GM21619 (cell line): ENCODE data around the gene CYSTM1.

ENCODE experiments used
- ATAC-seq: cut with Tn5 transposase; IDR thresholded peaks from one replicate; pipeline ENCODE4 v1.9.1; 2021; ENCODE audit not compliant: unreplicated experiment

CYSTM1 gene, protein sequence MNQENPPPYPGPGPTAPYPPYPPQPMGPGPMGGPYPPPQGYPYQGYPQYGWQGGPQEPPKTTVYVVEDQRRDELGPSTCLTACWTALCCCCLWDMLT

DNA sequence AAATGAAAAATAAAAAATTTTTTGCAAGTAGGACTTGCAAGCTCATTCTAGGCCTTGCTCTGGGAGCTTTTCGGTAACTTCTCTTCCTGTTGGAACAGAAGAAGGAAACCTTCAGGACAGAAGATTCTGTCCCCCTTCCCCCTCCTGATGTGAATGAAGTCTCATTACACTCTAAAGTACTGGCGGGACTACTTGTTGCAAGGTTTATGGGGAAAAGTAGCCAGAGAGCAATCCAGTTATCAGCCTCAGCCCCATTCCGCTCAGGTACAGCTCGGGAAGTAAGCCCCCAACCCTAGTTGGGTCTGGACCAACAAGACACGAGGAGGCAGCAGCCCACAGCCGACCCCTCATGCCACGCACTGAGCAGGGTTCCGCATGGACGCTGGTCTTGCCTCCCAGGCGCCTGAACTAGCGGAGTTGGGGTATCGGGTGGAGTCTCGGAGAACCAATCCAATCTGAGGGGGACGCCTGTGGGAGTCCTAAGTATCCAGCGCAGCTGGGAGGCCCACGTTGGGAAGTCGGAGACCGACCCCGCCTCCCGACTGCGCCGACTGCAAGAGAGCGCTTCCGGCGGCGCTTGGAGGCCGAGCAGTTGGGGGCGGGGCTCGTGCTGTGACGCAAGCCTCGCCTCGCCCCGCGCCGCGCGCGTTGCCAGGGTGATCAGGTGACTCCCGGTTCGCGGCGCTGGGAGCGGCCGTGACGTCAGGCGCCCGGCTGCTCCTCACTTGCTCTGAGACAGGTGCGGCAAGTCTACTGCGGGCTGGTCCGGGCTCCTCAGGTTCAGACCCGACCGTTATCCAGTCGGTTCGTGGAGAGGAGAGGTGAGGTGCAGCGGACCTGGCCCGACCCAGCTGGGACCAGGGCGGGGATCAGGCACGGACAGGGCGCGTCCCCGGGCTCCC, at the start of gene CYSTM1:
Gene CYSTM1 (plus strand): TSS at position 724 of the 902 bp plus-strand sequence. CDS start 19,278 bp downstream, outside the sequence.
- peak; percentile 89 for ATAC-seq

DNA sequence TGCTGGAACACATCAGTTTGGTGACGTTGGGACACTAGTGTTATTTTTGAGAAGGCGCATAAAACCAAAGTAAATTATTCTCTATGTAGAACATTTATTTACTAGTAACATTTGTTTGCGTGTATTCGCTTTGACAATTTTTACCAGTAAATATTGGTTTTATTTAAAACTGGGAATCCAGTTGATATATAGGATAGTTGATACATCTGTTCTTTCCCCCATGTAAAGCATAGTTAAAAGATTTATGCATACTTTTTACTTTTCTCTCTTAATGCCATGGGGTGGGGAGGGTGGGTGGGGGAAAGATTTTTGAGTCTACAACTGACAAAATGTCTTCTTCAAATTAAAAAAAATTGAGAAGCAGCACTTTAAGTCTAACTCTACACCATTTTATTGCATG, 49.4 kb upstream of the CYSTM1 start, which contains the start of gene IGIP:
Gene IGIP (plus strand): TSS at position 301 of the 400 bp plus-strand sequence. CDS start 2,540 bp downstream, outside the sequence.
- ATAC-seq: no peak

DNA sequence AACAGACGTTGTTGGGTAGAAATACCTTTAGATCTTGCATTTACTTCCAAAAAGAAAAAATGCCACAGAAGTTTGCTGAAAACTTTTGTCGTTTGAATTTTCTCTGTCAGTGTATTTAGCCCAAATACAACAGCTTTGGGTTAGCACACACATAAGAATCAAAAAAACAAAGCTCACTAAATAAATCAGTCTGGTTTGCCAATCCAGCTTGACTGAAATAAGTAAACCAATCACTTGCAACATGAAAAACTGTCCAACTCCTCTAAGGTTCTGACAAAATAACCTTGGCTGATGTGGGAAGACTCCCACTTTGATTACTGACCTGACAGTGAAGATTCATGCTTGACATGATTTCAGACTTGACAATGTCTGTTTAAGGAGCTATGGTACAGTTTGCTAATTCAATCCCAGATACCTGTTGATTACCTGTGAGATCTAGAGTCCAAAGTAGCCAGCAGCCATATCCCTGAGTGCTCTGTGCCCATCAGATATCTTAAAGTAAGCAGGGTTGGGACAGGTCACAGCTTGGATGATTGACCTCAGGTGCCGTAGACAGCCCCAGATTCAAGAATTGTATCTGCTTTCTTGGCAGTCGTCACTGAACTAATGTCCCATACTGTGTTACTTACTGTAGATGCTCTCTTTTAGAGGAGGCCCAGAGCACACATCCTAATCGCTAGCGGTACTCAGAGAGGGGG, 48.5 kb upstream of the CYSTM1 start:
- ATAC-seq: no peak

DNA sequence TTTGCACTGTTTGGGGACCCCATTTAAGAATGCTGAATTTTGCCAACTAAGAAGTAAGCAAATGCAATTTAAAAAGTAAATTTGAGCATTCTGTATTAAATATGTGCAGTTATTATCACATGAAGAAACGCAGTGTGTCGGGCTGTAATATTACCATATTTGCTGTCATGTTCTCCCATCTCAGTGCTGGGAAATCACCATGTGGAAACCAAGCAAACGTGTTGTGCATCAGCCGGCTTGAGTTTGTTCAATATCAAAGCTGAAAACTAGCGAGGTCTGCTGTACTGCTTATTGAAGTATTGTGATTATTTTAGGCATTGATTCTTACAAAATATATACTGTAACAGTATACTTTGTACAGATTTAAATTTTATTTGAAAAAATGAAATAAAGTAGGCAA, 46.6 kb upstream of the CYSTM1 start:
- ATAC-seq: no peak

DNA sequence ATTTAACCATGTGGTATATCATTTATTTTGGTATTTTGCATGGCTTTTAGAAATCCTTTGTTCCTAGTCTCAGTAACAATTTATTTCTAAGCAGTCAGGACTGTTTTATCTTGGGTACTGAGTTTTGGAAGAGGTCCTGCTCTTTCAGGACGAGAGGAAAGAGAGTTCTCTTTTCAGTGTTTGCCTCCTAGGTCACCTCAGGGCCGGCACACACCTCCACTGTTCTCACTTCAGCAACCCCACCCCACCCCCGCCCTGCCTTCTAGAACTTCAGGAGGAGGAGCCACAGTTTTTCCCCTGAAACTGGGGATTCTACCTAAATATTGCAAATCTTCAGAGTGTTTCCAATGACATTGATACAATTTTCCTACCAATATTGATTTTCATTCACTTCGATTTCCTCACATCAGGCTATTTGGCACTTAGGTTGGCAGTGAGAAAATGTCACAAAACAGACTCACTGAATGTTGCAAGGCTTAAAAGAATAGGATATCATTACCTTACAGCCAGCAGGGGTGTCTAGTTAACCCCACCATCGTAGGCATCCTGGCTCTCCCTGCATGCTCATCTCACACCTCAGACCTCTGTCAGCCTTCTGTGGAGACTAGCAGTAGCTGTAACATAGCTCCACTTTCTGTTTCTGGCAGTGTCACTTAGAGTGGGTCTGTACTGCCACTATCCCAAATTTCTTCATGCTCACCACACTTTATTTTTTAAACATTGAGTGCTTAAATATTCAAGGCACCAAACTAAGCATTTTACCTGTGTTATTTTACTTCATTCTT, 43.8 kb upstream of the CYSTM1 start:
- no peak for ATAC-seq

DNA sequence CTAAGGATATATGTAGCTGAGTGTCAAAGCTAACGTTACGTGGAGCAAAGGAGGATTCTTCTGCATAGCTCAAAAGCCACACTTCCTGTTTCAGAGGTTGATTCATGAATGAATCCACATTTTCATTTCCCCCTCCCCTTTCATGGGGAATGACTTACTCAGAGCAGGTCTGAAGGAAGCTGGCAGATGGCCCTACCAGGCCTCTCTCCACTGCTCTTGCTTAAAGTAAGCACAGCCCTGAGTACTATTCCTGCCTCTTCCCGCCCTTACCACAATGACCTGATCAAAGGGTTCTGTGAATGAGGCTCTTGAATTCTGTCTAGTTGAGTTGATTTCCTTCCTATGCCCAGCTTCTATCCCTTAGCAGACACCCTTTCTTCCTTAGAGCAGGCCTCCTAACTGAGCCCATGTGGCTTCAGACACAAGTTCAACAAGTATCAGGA, 43.0 kb upstream of the CYSTM1 start:
- ATAC-seq: no peak

DNA sequence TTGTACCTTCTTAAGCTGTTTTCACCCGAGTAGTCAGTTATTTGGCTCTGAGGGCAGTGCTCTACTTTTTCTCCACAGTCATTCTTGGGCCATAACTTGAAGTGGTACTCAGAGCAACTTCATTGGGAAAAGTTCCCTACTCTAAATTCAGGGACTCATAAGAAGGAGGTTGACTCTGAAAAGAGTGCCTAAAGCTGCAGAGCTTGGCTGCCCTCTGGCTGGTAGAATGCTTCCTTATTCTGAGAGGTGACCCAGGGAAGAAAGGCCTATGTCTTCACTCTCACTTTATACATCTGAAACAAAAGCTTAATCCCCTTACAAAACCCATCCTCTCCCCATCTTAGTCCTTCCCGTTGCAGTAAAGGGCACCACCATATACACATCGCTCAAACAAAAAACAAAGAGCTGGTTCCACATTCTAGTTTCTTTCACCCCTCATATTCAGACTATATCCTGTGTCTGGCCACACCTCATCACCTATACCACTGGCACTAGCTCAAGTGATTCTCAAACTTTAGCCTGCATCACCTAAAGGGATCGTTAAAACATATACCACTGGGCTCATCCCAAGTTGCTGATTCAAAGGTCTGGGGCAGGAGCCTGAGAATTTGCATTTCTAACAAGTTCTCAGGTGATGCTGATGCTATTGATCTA, 41.3 kb upstream of the CYSTM1 start:
- no peak for ATAC-seq

DNA sequence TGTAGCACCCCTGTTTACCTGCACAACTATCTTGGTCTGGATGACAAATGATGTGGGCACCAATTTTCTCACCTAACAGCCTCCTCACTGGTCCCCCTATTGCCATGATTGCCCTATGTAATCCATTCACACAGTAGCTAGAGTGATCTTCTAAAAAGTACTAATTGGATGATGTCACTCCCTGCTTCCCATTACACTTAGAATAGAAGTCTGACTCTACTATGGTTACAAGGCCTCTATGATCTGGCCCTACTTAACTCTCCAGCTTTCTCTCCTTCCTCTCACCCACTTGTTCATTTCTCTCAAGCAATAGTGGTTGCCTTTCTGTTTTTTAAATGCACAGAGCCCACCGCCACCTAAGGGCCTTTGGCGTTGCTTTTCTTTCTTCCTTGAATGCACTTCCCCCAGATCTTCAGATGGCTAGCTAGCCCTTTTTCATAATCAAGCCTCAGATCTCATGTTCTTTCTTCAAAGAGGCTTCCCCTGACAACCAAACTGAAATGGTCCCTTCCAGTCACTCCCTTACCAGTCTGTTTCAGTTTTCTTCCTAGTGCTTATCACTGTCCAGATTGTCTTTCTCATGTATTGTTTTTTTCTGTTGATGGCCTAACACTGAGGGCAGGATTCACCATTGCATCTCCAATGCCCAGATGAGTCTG, 40.6 kb upstream of the CYSTM1 start:
- no peak for ATAC-seq

DNA sequence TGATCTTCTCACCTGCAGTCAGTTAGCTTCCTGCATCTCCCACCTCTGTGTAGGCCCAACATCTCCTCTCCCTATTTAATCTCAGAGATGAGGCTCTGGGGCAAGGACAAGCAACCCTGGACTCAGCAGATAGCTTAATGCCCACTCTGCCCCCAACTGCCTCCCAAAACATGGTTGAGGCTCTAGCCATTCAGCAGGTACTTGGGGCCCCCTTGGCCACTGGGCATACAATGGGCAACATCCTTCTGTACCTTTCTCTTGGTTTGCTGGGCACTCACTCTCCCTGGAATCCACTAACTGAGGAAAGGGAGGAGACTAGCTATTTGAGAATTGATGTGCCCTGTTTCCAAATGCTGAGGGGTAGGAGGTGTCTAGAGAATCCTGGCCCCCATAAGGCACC, 39.9 kb upstream of the CYSTM1 start:
- ATAC-seq: no peak

DNA sequence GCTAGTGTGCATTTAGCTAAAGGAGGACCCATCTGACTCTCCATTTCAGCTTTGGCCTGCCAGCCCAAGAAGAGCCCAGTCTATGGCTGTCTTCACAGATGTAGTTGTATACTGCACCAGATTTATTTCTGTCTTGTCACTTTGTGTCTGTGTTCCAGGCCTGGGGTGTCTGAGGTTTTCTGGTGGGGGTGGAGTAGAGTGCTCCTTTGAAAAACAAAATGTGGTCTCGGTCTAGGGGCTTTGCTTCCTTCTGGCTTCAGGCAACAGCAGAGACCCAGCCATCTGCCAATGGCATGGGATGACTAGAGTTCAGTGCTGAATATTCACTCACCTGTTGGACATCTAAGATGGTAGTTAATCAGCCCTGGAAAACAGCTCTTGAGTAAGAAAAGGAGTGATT, 38.4 kb upstream of the CYSTM1 start:
- ATAC-seq: no peak

DNA sequence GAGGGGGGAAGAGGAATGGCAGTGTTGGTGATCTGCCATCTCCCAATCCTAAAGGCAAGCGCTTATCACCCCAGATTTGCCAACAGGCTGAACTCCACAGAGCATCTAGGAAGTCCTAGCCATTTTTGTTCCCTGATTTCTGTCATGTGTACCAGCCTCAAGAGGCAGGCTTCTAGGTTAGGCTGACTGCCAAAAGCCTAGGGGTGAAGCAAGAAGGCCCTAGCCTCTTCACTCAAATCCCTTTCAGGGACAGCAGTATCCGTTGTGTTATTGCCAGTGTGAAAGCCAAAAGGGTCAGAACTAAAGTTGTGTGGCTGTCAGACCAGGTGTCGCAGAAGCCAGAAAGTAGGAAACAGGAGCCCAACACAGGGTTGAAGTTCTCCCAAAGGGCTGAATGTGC, 34.6 kb upstream of the CYSTM1 start:
- ATAC-seq: no peak

DNA sequence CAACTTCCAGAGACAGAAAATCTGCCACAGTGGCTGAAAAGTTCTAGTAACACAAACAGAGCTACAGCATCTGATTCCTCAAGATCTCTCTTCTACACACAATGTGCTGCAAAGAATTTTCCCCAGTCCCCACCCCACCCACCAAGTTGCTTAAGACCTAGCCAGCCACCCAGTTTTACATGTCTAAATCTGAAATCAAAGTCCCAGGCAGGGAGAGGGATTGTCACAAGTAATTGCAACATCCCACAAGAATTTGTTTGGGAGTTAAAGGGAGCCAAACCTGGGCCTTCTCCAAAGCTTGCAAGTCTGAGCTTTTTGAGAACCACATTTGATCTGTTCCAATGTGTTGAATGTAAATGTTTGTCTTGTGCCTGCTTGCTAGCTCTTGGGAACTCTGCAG, 33.7 kb upstream of the CYSTM1 start:
- no peak for ATAC-seq

DNA sequence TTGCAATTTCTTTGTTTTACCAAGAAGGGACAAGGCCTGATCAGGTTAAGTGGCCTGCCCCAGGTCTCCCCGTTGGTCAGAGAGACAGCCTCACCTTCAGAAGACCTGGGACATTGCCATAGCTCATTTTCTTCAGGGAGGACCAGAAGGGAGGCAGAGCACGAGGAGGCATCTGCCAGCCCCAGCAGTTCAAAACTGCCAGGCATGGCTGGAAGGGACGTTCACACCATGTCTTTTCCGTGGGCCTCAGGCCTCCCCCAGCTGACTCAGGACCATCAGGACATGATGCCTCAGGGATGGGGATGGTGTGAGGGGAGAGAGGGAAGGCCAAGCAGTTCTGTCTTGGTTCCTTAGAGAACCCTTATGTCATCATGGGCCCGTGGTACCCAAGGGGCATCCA, 32.7 kb upstream of the CYSTM1 start:
- no peak for ATAC-seq

DNA sequence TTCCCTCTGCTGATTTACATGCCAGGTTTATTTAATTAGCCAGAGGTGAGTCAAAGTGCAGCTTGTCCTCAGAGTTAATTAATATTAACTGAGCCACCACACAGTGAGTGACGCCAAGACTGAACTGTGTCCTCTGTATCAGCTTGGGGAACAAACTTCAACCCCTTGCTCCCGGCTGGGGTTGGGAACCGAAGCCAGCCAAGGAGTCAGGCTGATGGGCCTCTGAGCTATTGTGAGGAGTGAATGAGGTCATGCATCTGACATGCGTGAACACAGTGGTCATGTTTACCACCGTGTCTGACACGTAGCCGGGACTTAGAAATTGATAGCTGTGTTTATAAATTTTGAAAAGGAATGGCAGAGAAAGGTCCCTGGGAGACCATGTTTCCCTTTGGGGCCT, 32.1 kb upstream of the CYSTM1 start:
- ATAC-seq: no peak

DNA sequence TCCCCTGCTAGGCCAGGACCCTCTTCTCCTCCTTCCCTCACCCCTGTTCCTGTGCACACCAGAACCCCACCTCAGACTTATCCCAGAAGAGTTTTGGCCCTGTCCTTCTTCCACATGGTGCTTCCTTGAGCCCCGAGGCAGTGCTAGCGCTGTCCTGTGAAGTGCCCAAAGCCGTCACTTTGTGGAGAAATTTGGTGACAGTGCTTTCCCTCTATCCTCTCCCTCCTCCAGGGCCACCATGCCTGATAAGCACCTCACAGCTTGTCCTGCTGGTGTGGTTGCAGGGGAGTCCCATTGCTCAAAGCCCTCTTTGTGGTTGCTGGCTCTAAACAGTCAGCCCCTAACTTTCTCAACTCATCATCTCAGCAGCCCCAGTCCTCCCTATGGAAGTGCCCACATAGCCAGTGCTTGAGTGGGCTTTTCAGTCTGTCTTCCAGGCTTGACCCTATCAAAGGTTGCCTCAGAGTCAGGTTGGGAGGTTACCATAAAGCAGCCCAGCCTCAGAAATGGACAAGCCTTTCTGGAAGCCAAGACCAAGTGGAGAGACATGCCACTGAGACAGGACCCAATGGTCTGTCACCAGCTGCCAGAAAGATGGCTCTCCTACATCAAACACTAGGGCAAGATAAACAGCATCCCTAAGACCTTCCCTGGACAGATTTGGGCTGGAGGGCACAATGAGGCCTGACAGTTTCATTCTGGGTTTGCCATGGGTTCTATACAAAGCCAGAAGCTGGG, 31.3 kb upstream of the CYSTM1 start:
- no peak for ATAC-seq

DNA sequence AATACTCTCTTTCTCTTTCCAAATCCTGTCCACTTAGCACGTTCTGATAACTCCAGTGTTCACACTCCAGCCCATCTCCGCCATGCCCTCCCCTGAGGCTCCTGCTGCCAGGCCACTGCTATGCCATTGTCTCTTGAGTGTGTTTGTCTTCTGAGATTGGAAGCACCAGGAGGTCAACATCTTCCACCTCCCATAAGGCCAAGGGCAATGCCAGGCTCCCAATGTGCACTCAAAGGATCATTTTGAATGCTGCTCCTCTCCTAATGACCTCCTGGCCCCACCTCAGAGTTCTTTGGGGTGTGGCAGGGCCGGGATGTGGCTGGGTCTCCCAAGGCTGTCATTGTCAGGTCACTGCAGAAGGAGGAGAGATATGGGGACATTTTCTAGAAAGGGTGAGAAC, 29.7 kb upstream of the CYSTM1 start:
- no peak for ATAC-seq

DNA sequence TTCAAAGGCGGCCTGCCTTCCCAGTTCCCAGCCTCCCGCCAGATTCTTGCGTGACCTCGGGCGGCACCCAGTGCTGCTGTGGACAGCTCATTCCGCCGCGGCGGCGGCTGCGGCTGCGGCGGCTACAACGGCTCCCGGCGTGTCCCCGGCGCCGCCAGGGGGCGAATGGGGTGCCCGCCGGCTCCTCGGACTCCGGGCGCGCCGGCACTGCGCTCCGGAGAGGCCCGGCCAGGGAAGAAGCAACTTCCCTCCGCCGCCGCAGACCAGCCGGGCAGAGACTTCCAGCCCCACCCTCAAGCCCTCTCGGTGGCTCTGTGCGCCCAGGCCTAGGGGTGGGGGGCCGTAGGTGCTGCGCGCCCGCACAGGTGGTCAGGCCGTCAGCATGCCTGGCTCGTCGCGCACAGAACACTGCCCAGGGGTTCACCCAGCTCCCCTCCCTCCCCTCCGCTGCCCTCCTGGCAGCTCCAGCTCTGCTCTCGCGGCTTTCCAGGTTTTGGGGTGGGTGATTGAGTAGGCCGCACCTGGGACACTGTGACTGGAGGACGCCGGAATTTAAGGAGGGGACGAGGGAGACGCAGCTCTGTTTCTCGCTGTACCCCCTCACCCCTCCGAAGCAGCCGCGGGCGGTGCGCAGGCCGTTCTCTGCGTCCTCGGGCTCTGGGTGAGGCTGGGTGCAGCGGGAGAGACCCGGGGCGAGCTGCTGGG, 29.0 kb upstream of the CYSTM1 start:
- ATAC-seq: no peak

DNA sequence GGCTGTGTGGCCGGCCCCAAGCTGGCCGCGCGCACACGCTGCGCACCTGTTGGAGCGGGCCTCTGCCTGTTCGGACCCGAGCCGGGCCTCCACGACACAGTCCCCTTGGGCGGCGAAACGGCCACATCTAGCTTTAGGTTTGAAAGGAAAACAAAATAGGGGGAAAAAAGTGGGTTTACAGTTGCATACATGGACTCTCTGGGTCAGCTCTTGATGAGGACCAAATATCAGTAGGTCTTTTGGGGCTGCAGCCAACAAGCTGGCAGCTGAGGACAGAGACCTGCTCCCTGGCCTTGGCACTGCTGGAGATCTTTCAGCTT, 28.5 kb upstream of the CYSTM1 start:
- no peak for ATAC-seq

DNA sequence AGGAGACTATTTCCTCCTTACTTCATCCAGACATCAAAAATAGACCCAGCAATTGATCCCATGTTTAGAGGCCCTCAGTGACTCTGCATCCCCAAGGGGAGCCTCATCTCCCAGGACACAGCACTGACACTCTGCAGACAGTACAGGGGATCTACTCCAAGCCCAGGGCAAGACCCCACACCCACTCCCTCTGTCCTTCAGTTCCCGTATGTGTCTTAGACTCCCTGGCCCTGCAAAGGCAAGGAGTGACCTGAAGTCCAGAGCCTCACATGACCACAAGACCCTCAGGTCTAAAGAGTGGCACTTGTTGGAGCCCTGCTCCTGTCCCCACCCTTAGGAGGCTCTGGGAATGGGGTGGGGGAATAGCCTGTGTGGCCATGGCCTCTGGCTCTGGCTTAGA, 27.5 kb upstream of the CYSTM1 start:
- ATAC-seq: no peak
